ENCODE results near the gene CSGALNACT2. TPM values are rescaled to one million over a fixed set of nuclear protein-coding genes. Genes with fewer than 3 reads are reported as not detected.

Gene CSGALNACT2
- total RNA-seq, 1 donor, result 31.8 TPM

DNA sequence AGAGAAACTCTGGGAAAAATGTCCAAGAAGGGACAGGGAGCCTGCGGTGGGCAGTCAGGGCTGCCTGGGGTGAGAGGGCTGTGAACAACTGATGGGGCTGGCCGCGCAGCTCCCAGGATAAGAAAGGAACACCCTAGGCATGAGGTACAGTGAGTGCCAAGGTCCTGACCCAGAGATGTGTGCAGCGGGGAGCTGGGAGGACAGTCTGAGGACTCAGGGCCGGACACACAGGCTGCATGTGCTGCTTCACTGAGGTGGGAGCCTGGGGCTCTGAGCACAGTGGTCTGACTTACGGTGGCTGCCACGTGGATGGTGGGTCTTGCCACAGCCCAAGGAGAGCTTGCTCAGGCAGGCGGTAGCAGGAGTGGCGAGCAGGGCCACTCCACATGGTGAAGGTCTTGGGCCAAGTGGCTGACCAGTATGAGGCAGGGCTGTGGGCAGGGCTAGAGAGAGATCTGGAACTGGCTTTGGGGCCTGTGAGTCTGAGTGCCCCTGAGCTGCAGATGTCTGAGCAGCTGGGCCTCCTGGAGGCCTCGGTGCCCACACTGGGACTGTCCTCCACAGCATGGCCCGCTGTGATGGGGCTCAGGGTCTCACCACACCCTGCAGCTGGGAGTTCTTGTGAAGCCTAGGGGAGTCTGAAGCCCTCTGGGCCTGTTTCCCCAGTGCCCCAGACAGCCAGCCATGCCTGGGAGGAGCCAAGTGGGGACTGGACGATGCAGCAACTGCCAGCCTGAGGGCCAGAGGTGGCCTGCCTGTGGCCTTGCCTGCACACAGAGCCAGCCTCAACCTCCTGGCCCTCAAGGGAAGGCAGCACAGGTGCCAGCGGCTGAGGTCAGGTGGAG lies 68.4 kb downstream of the CSGALNACT2 start:
- TF ChIP-seq, protein P1, sequence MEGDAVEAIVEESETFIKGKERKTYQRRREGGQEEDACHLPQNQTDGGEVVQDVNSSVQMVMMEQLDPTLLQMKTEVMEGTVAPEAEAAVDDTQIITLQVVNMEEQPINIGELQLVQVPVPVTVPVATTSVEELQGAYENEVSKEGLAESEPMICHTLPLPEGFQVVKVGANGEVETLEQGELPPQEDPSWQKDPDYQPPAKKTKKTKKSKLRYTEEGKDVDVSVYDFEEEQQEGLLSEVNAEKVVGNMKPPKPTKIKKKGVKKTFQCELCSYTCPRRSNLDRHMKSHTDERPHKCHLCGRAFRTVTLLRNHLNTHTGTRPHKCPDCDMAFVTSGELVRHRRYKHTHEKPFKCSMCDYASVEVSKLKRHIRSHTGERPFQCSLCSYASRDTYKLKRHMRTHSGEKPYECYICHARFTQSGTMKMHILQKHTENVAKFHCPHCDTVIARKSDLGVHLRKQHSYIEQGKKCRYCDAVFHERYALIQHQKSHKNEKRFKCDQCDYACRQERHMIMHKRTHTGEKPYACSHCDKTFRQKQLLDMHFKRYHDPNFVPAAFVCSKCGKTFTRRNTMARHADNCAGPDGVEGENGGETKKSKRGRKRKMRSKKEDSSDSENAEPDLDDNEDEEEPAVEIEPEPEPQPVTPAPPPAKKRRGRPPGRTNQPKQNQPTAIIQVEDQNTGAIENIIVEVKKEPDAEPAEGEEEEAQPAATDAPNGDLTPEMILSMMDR (IDR thresholded peaks at IDR 0.05; ENCODE audit: extremely low read depth, low read depth, low read length), result no peak
- H3K27ac ChIP-seq (ENCODE audit: low read depth, low read length), result no peak overlapping the region
- H3K27me3 ChIP-seq (ENCODE audit: insufficient read depth, low read length), result no peaks in the 10 kb centered on the region
- no peaks in the 10 kb centered on the region for H4K20me1 ChIP-seq (ENCODE audit: insufficient read depth, low read length)
- no peaks in the 10 kb centered on the region for H3K9me3 ChIP-seq (ENCODE audit: low read depth, low read length)
- no peak overlapping the region for H3K4me2 ChIP-seq (ENCODE audit: insufficient read depth, low read length)
- no peak overlapping the region for H2AFZ ChIP-seq (ENCODE audit: low read length)
- DNase-seq (ENCODE audit: insufficient read length, low spot score, missing footprints), result peak; percentile 79
- no peak overlapping the region for H3K4me3 ChIP-seq (ENCODE audit: insufficient read depth, low read length)
- H3K79me2 ChIP-seq (ENCODE audit: insufficient read depth, low read length), result no peaks in the 10 kb centered on the region
- H3K36me3 ChIP-seq (ENCODE audit: insufficient read depth, low read length), result no peaks in the 10 kb centered on the region
- no peaks in the 10 kb centered on the region for H3K4me1 ChIP-seq (ENCODE audit: insufficient read depth, low read length)

DNA sequence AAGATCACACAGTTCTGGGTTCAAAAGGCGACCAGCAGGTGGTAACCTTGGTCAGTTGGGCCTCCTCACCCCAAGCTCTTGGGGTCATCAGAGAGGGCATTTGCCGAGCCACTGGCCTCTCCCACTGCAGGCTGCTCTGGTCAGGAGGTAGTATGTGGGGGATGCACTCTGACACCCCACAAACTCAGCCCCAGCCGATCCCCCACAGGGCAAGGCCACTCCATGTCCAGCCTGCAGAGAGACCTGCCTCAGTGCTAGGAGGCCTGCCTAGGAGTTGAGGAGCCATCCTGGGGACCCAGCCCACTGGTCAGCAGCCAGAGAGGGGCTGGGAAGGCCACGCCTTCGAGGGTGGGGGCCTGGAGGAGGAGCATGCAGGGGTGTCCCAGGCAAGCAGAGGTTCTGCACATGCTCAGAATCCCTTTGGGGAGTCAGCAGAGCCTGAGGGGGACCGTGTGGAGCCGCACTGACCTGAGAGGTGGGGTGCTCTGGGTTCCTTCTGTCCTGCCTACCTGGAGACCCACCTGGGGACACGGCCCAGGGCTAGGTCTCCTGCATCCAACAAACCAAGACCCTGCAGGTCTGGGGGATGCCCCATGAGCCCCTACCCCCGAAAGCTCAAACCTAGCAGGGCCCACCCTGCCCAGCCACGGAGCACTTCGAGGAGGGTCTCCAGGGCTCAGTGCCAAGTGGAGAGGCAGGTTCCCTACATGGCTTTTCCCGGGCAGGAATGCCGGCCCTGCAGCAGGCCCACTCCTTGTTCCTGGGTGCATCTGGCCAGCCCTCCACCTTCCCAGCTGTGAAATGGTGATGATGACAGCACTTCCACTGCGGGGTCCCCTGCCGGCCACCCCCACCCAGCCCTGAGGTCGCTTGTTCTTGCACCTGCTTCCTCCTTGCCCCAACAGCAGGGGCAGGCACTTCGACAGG lies 70.2 kb downstream of the CSGALNACT2 start:
- TF ChIP-seq, protein P1 (IDR thresholded peaks at IDR 0.05; ENCODE audit: extremely low read depth, low read depth, low read length), result no peak
- H4K20me1 ChIP-seq (ENCODE audit: insufficient read depth, low read length), result no peaks in the 10 kb centered on the region
- H3K4me1 ChIP-seq (ENCODE audit: insufficient read depth, low read length), result no peaks in the 10 kb centered on the region
- no peaks in the 10 kb centered on the region for H3K79me2 ChIP-seq (ENCODE audit: insufficient read depth, low read length)
- H3K9me3 ChIP-seq (ENCODE audit: low read depth, low read length), result no peaks in the 10 kb centered on the region
- H3K4me2 ChIP-seq (ENCODE audit: insufficient read depth, low read length), result no peak overlapping the region
- no peaks in the 10 kb centered on the region for H3K36me3 ChIP-seq (ENCODE audit: insufficient read depth, low read length)
- peak; percentile 65 for DNase-seq (ENCODE audit: insufficient read length, low spot score, missing footprints)
- no peak overlapping the region for H2AFZ ChIP-seq (ENCODE audit: low read length)
- H3K4me3 ChIP-seq (ENCODE audit: insufficient read depth, low read length), result no peak overlapping the region
- H3K27me3 ChIP-seq (ENCODE audit: insufficient read depth, low read length), result no peaks in the 10 kb centered on the region
- no peak overlapping the region for H3K27ac ChIP-seq (ENCODE audit: low read depth, low read length)

- peak; percentile 81 for DNase-seq (ENCODE audit: insufficient read length, low spot score, missing footprints)
- no peaks in the 10 kb centered on the region for H4K20me1 ChIP-seq (ENCODE audit: insufficient read depth, low read length)
- H3K27me3 ChIP-seq (ENCODE audit: insufficient read depth, low read length), result no peaks in the 10 kb centered on the region
- no peak overlapping the region for H3K4me3 ChIP-seq (ENCODE audit: insufficient read depth, low read length)
- no peaks in the 10 kb centered on the region for H3K9me3 ChIP-seq (ENCODE audit: low read depth, low read length)
- H3K4me2 ChIP-seq (ENCODE audit: insufficient read depth, low read length), result no peak overlapping the region
- no peaks in the 10 kb centered on the region for H3K4me1 ChIP-seq (ENCODE audit: insufficient read depth, low read length)
- H3K36me3 ChIP-seq (ENCODE audit: insufficient read depth, low read length), result no peaks in the 10 kb centered on the region
- TF ChIP-seq, protein P1 (IDR thresholded peaks at IDR 0.05; ENCODE audit: extremely low read depth, low read depth, low read length), result no peak
- no peaks in the 10 kb centered on the region for H3K79me2 ChIP-seq (ENCODE audit: insufficient read depth, low read length)
- no peak overlapping the region for H2AFZ ChIP-seq (ENCODE audit: low read length)
- H3K27ac ChIP-seq (ENCODE audit: low read depth, low read length), result no peak overlapping the region
Measured at GRCh38 chr10:43209074-43209455, 70.8 kb downstream of the CSGALNACT2 start.
